Measurements from ENCODE around the gene DYNAP.

DYNAP gene

GRCh38 chr18:54641734-54642133, 50.7 kb downstream of the DYNAP start:
- DNase-seq, result no peak

DNA sequence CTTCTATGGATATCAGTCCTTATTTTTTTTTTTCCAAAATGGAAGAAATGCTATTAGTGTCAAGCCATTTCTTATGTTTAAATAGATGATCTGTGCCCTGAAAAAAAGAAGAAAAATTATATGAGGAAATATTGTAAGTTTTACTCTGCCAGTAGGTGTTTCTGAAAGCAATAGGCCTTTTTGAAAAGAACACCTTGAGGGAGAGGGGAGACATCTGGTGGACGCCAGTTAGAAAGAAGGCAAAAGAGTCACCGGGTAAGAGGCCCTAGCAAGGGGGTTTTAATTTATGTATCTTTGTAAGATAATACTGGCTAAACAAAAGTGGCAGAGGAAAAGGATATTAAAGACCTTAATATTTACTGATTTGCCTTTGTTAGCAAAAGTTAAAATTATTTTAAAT, 56.1 kb downstream of the DYNAP start:
- no peak for DNase-seq

Data from inflammatory macrophage (primary cell).